Muscle of back (tissue), 13 donors: Measurements from ENCODE around the gene COQ3. TPM values are rescaled to one million over a fixed set of nuclear protein-coding genes. Genes with fewer than 3 reads are reported as not detected.

ENCODE experiments used
- DNase-seq, 3 donors: peaks; one replicate each; pipeline versions ENCODE4 v3.0.0 to v3.0.0-alpha.2; 2013
- long read RNA-seq, 9 donors: transcript quantifications; one replicate each; lab custom pipeline, GENCODE V29; 2026
- polyA plus RNA-seq, 10 donors: library from polyadenylated mRNA; unstranded; fragments of 120-200 nt; gene quantifications; one replicate each; pipeline ENCODE4 v1.2.1, GENCODE V29; 2013; ENCODE audit not compliant: insufficient read length in 10 of 10

COQ3 gene, protein sequence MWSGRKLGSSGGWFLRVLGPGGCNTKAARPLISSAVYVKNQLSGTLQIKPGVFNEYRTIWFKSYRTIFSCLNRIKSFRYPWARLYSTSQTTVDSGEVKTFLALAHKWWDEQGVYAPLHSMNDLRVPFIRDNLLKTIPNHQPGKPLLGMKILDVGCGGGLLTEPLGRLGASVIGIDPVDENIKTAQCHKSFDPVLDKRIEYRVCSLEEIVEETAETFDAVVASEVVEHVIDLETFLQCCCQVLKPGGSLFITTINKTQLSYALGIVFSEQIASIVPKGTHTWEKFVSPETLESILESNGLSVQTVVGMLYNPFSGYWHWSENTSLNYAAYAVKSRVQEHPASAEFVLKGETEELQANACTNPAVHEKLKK
- polyA plus RNA-seq: 10 to 100 TPM in 1 of 10 donors, 1 to 10 TPM in 9; 7.1 to 11.2 (median 9.0) TPM
- long read RNA-seq, donor 1, partial matches to known transcripts: 0 of 3 reads
- long read RNA-seq, donor 1, other reads (novel, unspliced or antisense): 0 of 3 reads
- long read RNA-seq, donor 2, partial matches to known transcripts: 0 of 3 reads
- long read RNA-seq, donor 2, other reads (novel, unspliced or antisense): 0 of 3 reads
- long read RNA-seq, donor 3: 0 reads
- long read RNA-seq, donor 4, transcript COQ3-201 (7 exons, 1,335 nt): major isoform, 9 of 9 reads
- long read RNA-seq, donor 4, partial matches to known transcripts: 0 of 9 reads
- long read RNA-seq, donor 4, other reads (novel, unspliced or antisense): 0 of 9 reads
- long read RNA-seq, donor 5, partial matches to known transcripts: 0 of 4 reads
- long read RNA-seq, donor 5, other reads (novel, unspliced or antisense): 0 of 4 reads
- long read RNA-seq, donor 6, transcript COQ3-201 (7 exons, 1,335 nt): major isoform, 5 of 5 reads
- long read RNA-seq, donor 6, partial matches to known transcripts: 0 of 5 reads
- long read RNA-seq, donor 6, other reads (novel, unspliced or antisense): 0 of 5 reads
- long read RNA-seq, donor 7, partial matches to known transcripts: 0 of 2 reads
- long read RNA-seq, donor 7, other reads (novel, unspliced or antisense): 0 of 2 reads
- long read RNA-seq, donor 8, transcript COQ3-201 (7 exons, 1,335 nt): major isoform, 6 of 6 reads
- long read RNA-seq, donor 8, partial matches to known transcripts: 0 of 6 reads
- long read RNA-seq, donor 8, other reads (novel, unspliced or antisense): 0 of 6 reads
- long read RNA-seq, donor 9, partial matches to known transcripts: 0 of 1 reads
- long read RNA-seq, donor 9, other reads (novel, unspliced or antisense): 0 of 1 reads

DNA sequence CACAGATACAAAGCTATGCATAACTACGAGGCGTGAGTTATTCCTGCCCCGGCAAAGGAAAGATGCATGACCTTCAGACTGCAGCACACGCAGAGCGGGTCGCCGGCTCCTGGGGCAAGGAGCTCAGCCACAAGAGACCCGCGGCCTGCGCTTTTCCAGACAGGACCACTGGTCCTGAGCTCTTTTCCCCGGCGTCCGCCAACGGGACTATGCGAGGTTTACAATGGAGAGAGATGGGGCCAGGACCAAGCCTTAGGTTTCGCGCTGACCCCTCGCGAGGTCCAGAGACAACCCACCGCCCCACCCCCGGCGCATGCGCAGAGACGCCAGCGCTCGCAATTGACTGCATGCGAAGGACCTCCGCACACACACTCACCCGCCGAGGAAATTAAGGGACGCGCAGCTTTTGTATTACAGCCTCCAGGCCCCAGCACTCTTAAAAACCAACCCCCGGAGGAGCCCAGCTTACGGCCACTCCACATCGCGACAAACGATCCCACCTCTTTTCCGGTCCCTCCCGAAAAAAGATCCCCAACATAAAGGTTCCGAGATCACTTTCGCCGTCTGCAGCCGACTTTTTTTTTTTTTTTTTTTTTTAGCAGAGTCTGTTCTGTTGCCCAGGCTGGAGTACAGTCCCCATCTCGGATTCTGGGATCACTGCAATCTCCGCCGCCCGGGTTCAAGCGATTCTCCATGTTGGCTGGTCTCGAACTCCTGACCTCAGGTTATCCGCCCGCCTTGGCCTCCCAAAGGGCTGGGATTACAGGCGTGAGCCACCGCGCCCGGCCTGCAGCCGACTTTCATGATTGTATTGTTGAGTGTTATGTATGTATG is at the start of gene COQ3:
Gene COQ3, minus strand, starts transcription at position 498 of the 834 bp plus-strand sequence. Its CDS starts 16 bp downstream, at position 482.
- peak; percentile 69 to 95 (median 87) for DNase-seq

DNA sequence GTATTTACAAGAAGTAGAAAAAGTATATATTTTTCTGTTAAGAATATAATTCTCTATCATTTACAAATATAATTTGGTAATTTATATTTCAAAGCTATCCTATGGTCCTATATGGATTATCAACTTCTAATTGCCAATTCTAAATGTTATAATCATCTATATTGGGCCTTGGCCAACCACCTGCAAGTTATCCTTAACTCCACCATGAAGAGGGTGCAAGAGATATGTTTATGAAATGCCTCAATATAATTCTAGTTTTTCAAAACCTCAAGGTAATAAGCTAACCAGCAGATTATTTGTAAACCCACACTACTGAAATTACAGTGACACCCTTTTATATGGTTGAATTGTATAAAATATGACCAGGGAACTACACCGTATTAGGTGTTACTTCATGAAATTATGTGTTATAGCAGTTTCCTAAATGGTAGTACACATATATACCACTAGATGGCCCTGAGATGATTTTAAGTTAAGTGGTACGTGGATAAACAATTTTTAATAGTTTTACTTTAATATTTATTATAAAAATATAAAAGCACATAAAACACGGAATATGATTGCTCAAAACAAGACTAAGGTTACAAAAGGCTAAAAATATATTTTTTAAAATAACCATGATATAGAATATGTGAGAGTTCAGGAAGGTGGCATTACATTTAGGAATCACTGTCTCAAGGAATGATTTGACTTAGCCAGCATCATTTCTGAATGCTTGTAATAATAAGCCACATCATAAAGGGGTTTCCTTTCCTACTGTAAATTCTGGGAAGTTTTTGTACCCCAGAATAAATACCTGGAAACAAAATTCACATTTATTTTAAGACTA is 40.9 kb upstream of the COQ3 start:
- peak in 2 of 3 donors; percentile 6 to 32 for DNase-seq

DNA sequence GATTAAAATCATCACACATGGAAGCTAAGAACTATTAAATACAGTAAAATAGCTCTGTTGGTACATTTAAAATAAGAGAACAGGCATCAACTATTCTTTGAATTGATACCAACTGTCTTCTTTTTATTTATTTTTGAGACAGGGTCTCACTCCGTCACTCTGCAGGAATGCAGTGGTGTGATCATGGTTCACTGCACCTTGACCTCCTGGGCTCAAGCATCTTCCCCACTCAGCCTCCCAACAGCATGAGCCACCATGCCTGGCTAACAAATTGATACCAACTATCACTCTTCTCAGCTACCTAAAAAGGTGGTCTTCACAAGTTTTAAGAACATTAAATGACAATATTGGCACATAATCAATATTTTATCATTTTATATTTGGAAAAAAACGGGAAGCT is 38.9 kb upstream of the COQ3 start:
- no peak for DNase-seq

DNA sequence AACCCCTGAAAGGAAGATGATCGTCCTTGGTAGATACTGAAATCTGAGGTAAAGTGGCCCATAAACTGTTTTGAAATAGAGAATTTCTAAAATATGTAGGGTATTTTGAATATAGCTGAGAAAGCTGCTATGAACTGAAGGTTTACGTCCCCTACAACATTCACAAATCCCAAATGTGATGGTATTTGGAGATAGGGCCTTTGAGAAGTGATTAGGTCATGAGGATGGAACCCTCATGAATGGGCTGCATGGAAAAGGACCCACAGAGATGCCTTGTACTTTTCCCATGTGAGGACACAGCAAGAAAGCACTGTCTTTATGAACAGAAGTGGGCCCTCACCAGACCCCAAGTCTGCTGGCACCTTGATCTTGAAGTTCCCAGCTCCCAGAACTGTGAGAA is 37.9 kb upstream of the COQ3 start:
- DNase-seq: no peak

DNA sequence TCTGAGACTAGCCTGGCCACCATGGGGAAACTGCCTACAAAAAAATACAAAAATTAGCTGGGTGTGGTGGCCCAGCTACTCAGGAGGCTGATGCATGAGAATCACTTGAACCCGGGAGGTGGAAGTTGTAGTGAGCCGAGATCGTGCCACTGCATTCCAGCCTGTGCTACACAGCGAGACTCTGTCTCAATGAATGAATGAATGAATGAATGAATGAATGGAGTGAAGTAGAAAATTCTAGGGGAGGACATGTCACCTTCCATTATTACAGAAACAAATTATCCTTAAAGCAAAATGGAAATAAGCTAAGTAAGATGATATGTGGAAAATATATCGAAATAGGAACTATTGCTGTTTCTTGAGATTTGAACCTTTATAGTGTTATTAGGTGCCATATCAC is 34.0 kb upstream of the COQ3 start:
- DNase-seq: no peak

DNA sequence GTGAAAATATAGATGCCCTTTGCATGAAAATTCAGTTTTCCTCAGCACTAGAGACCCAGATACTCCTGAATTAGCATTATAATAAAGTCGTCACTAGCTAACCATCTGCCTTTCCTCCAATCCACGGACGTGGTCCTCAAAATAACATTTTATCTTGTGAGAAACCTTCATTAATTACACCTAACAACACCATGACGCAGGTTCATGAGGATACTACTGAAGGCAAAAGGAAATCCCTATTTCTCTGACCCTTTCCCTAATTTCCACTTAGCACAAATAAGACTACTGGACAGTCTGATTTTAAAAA is 32.4 kb upstream of the COQ3 start:
- DNase-seq: no peak

DNA sequence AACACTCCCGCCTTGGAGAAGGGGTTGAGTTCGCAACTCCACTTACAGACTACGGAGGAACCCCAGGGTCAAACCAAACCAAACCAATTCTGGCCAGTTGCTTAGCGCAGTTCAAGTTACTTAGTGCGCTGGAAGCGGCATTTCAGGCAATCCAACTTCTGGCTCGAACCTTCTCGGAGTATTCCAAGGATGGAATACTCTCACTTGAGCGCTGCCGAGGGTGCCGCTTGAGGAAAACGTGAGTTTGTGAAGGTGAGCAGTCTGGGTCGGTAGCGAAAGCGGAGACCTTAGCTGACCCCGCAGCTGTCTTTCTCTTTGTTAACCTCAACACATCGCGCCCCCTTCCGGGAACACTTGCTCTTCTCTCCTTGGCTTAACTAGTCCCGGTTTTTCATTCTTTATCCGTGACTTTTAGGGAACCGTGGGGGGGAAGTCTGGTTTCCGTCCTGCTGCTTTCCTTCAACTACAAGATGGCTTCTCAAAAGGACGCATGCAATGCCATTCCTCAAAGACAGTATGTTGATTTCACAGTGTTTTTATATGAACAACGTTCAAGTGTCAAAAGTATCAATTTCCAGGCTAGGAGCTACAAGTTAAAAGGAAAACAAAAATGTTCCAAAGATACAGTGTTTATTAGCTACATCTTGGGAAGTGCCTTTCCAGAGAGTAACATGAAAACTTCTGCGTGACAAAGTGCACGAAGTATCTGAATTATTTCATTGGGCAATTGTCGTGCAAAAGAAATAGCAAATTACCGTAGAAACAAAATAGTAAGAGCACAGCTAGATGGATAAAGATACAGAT is 31.9 kb upstream of the COQ3 start:
- DNase-seq: peak; percentile 89 to 98 (median 92)

DNA sequence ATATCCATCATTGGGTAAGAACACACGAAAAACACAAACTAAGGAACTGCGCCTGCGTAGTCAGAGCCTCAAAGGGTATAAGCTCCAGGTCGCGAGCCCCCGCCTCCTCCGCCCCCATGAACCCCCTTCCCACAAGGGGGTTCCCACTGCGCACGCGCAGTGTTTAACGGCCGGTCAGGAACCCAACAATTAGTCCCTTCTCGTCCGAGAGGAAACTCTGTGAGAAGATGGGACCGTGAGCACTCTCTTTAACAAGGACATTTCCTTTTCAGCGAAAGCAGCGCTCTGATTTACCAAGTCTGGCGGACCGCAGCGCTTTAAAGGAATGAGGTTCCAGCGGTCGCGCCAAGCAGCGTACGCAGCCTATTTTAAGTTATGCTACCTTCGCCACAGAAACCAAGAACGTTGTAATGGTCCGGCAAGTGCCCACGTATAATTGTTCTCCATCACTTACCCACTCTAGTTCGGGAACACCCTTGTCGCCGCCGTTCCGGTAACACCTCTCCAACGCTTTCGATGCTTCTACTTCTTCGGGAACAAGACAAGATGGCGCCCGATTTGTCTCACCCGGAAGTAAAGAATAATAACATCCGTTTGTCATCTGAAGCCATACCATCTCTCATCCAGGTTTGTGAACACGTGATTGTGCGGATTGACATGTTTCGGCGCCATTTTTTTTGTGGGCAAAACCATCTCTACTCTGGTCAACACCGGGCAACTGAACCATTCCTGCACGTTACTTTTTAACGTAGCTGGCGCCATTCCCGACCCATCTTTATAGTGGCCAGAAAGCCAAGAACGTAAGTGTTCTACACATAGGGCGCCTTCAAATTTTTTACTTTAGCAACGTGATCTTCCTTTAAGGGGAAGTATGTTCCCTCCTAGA is 31.0 kb upstream of the COQ3 start, which contains the start of gene PNISR:
Gene PNISR, minus strand, starts transcription at position 548 of the 886 bp plus-strand sequence. CDS start 10,649 bp downstream, outside the sequence.
- peak; percentile 97 to 99 (median 99) for DNase-seq

DNA sequence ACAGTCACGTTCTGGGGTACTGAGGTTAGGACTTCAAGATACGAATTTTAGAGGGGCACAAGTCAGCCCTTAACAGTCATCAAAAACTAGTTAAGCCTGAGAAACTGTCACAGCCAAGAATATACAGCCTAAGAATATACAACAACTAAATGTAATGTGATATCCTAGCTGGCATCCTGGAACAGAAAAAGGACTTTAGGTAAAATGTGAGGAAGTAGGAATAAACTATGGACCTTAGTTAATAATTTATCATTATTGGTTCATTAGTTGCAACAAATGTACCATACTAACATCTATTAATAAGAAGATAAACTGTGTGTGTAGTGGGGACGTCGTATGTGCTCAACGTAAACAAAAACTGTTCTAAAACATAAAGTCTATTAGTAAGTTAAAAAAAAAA is 30.0 kb upstream of the COQ3 start:
- no peak for DNase-seq

DNA sequence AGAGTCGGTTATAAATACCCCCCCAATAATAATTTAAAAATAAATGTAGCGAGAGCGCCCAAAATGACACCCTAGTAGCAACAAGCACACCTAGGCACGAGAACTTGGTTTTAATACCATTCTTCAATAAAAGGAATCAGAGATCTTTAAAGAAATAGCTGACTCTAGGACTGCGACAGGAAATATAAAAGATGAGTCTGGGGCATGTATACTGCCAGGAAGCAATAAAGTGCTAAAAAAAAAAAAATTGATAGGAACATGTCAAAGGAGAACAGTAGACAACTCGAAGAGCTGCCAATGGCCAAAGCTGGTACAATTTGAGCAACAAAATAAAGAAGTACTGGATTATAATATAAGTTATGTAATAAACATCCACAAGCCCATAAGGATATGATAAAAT is 28.9 kb upstream of the COQ3 start:
- no peak for DNase-seq

DNA sequence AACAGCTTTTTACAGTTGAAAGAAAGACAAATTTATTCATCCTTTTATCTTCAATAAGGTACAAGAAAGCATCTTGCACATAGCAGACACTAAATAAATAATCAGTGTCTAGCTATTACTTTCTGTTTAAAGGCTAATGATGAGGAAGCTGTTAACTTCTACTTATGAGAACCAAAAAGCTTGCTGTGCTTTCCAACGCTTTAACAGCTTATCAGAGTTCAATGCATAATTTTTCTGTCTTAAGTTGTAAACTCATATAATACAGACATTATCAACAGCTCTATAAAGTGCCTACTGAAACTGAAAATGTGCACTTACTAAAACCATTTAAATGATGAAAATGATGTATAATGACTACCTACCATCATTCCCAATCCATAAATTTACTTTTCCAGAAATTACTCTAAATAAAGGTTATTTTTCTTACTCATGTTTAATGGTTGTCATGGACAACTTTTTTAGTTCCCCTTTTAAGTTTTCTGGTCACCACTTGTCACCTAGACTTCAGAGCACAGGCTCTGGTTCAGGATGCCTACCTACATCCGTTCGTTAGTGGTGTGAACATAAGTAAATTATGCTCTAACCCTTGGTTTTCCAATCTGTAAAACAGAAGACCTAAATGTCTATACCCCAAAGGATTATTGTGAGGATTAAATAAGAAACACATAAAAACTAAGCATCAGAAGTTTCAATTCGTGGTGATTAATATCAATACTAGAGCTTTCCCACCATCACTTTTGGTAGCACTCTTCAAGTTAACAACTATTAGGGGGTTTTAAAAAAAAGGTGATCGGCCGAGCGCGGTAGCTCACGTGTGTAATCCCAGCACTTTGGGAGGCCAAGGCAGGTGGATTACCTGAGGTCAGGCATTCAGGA is 23.1 kb upstream of the COQ3 start:
- no peak for DNase-seq

DNA sequence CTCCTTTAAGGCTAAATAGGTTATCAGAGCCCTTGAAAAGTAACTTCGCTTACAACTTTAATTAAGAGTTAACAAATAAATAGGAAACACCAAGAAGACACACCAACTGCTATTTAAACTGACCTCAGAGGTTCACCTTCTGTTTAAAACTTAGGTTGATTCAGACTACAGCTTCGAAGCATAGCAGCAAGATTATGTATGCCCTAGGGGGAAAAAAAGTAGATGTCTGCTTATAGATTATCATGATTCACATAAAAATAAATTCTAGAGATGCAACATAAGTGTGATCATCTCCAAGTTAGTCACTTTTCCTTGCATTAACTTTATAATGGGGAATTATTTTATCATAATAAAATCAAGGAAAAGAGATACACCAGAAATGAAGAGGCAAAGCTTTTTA is 22.2 kb upstream of the COQ3 start:
- no peak for DNase-seq

DNA sequence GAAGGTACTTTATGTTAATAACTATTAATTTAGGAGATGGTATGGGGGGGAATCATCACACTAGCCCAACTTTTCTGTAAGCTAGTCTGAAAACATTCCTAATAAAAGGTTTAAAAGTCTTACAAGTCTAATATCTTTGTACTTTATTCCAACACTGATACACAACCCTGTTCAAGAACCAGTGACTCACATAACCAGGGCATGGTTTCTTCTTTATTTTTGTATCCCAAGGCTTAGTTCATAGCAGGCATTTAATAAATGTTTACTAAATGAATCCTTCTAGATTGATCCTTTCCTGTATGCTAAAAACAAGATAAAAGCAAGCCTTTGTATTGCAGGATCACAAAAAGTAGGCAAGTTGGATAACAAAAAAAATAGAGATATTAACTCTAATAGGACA is 21.5 kb upstream of the COQ3 start:
- DNase-seq: no peak

DNA sequence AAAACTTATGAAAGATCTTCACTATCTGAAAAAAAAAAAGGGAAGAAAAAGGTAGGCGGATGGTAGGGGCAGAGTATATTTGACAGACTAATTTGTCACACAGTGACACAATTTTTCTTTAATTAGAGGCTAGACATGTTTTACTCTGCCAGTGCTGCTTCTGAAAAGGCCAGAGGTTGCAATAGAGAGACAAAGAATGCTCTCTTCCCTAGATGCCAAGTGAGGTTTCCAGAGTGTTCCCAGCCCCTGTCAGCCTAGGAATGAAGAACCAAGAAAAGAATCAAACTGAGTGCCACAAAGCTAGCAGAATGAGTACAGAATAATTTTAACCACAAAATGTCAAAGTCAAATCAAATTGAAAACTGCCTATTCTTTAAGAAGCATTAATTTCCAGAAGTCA is 18.1 kb upstream of the COQ3 start:
- no peak for DNase-seq

DNA sequence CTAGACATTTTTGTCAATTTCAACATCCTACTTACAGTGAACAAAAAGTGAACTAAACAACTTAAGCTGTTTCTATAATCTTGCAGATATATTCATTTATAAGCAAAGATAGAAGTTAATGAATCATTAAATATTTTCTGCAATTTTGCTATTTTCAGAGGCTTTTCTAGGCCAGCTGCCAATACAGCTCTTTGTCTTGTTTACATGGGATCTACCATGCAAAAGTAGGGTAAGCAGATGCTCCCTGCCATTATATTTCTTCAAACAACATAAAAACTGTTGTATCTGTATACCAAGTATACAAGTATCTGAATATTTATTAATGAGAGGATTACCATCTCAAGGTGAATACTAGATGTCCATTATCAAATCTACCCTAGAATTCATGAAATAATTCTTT is 15.7 kb upstream of the COQ3 start:
- no peak for DNase-seq

DNA sequence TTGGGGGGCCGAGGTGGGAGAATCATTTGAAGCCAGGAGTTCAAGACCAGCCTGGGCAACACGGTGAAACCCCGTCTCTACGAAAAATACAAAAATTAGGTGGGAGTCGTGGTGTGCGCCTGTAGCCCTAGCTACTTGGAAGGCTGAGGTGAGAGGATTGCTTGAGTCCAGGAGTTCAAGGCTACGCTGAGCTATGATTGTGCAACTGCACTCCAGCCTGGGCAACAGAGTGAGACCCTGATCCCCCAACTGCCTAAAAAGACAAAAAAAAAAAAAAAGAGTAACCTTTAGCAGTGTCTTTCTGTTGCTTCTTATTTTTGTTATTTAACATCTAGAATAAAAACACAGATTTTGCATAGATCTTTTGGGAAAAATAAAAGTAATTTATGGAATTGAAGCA is 13.1 kb upstream of the COQ3 start:
- DNase-seq: no peak

DNA sequence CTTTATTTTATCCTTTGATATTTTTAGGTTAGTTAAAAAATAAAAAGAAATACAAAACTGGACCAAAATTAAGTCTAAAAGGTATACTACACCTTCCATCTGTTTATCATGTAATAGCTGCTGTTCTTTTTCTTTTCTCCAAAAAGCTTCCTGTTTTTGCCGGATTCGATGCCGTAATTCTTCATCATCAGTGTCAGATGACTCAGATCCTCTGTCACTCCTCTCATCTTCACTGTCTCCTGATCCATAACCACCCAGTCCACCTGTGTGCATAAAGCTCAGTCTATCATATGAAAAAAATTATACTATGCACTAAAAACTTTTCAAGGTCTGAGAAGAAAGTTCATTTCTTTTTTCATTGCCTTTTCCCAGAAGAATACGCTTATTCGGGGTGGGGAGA is 8.5 kb upstream of the COQ3 start:
- DNase-seq: no peak
